HEK293 (cell line): ENCODE data around the gene TANC1.

Source experiments
- CTCF ChIA-PET: fragments of 350-600 bp; formaldehyde crosslinking; extraction: SDS; loops from one replicate; lab custom pipeline; 2021; ENCODE audit warnings: antibody characterized with exemption; lab: Yijun Ruan, JAX
- POLR2A ChIA-PET: fragments of 300-600 bp; formaldehyde crosslinking; extraction: SDS; loops from one replicate; lab custom pipeline; 2020; ENCODE audit warnings: antibody characterized with exemption, inconsistent platforms; lab: Yijun Ruan, JAX
- H3K27ac ChIP-seq: fragments of 200-500 bp; sonication (Bioruptor generic); 2 replicates; pipeline ENCODE4 v1.5.1; 2014; ENCODE audit warnings: low read depth, low read length, control low read depth, inconsistent platforms; ENCODE audit errors: extremely low read depth
- H3K36me3 ChIP-seq, 2 experiments: fragments of 200-500 bp in 1 of 2; sonication (Bioruptor generic) in 1 of 2; 1 replicate in 1 of 2; 2 replicates in 1 of 2; pipeline ENCODE4 v1.5.1; 2014 to 2017; ENCODE audit warnings: inconsistent platforms in 2 of 2, low read length in 2 of 2; ENCODE audit not compliant: control insufficient read depth in 2 of 2, insufficient read depth in 1 of 2
- H3K4me1 ChIP-seq: fragments of 200-500 bp; sonication (Bioruptor generic); 2 replicates; pipeline ENCODE4 v1.5.1; 2014; ENCODE audit warnings: mild to moderate bottlenecking, low read length, inconsistent platforms; ENCODE audit not compliant: control insufficient read depth, insufficient read depth
- H3K4me3 ChIP-seq: 2 replicates; pipeline ENCODE4 v1.5.1; 2011; ENCODE audit warnings: low read depth, mild to moderate bottlenecking, control low read depth, low read length, moderate library complexity
- H3K9me3 ChIP-seq: fragments of 200-500 bp; sonication (Bioruptor generic); 2 replicates; pipeline ENCODE4 v1.5.1; 2014; ENCODE audit warnings: low read depth, low read length, inconsistent platforms; ENCODE audit not compliant: control insufficient read depth, insufficient read depth
- AEBP2 ChIP-seq: fragments of 450-650 bp; formaldehyde crosslinking; IDR thresholded peaks from 2 replicates; pipeline ENCODE4 v1.5.1; 2016; ENCODE audit warnings: missing biosample characterization, missing genetic modification characterization, borderline replicate concordance
- GLIS1 ChIP-seq: fragments of 450-650 bp; formaldehyde crosslinking; IDR thresholded peaks from 2 replicates; pipeline ENCODE4 v1.5.1; 2016; ENCODE audit warnings: missing biosample characterization, missing genetic modification characterization
- HOXD13 ChIP-seq: sonication (generic); formaldehyde crosslinking; IDR thresholded peaks from 2 replicates; pipeline ENCODE4 v1.8.0; 2022; ENCODE audit warnings: missing genetic modification reagents, borderline replicate concordance
- SP2 ChIP-seq: fragments of 450-650 bp; formaldehyde crosslinking; IDR thresholded peaks from 2 replicates; pipeline ENCODE4 v1.5.1; 2016; ENCODE audit warnings: missing biosample characterization, missing genetic modification characterization
- SP7 ChIP-seq: fragments of 450-650 bp; formaldehyde crosslinking; IDR thresholded peaks from 2 replicates; pipeline ENCODE4 v1.5.1; 2016; ENCODE audit warnings: missing biosample characterization, missing genetic modification characterization
- YY1 ChIP-seq: fragments of 450-650 bp; formaldehyde crosslinking; IDR thresholded peaks from 2 replicates; pipeline ENCODE4 v1.5.1; 2018; ENCODE audit warnings: missing biosample characterization, missing genetic modification characterization
- ZFP69B ChIP-seq: fragments of 450-650 bp; formaldehyde crosslinking; IDR thresholded peaks from 2 replicates; pipeline ENCODE4 v1.5.1; 2016; ENCODE audit warnings: missing biosample characterization, missing genetic modification characterization
- ZIC2 ChIP-seq: fragments of 450-650 bp; formaldehyde crosslinking; IDR thresholded peaks from 2 replicates; pipeline ENCODE4 v1.5.1; 2016; ENCODE audit warnings: missing biosample characterization, missing genetic modification characterization
- ZNF10 ChIP-seq: fragments of 450-650 bp; formaldehyde crosslinking; IDR thresholded peaks from 2 replicates; pipeline ENCODE4 v1.5.1; 2017; ENCODE audit warnings: missing biosample characterization, missing genetic modification characterization
- ZNF114 ChIP-seq: fragments of 450-650 bp; formaldehyde crosslinking; IDR thresholded peaks from 2 replicates; pipeline ENCODE4 v1.5.0; 2017; ENCODE audit warnings: missing biosample characterization, missing genetic modification characterization
- ZNF121 ChIP-seq: fragments of 450-650 bp; formaldehyde crosslinking; IDR thresholded peaks from 2 replicates; pipeline ENCODE4 v1.5.1; 2016; ENCODE audit warnings: missing biosample characterization, missing genetic modification characterization
- ZNF138 ChIP-seq: fragments of 450-650 bp; formaldehyde crosslinking; IDR thresholded peaks from 2 replicates; pipeline ENCODE4 v1.5.1; 2016; ENCODE audit warnings: missing biosample characterization, missing genetic modification characterization, borderline replicate concordance
- ZNF19 ChIP-seq: fragments of 450-650 bp; formaldehyde crosslinking; IDR thresholded peaks from 2 replicates; pipeline ENCODE4; 2016; ENCODE audit warnings: missing biosample characterization, missing genetic modification characterization, low read depth
- ZNF280D ChIP-seq: fragments of 450-650 bp; formaldehyde crosslinking; IDR thresholded peaks from 2 replicates; pipeline ENCODE4 v1.5.1; 2016; ENCODE audit warnings: missing biosample characterization, missing genetic modification characterization
- ZNF335 ChIP-seq: fragments of 450-650 bp; formaldehyde crosslinking; conservative IDR thresholded peaks from 2 replicates; pipeline ENCODE4 v1.5.1; 2016; ENCODE audit warnings: missing biosample characterization, missing genetic modification characterization
- ZNF341 ChIP-seq: fragments of 450-650 bp; formaldehyde crosslinking; IDR thresholded peaks from 2 replicates; pipeline ENCODE4; 2016; ENCODE audit warnings: low read depth, missing biosample characterization, missing genetic modification characterization
- ZNF404 ChIP-seq: fragments of 450-650 bp; formaldehyde crosslinking; IDR thresholded peaks from 2 replicates; pipeline ENCODE4 v1.5.1; 2017; ENCODE audit warnings: missing biosample characterization, missing genetic modification characterization
- ZNF513 ChIP-seq: fragments of 450-650 bp; IDR thresholded peaks from 2 replicates; pipeline ENCODE4 v1.5.1; 2018; ENCODE audit warnings: missing biosample characterization, missing genetic modification characterization
- ZNF530 ChIP-seq: fragments of 450-650 bp; formaldehyde crosslinking; IDR thresholded peaks from 2 replicates; pipeline ENCODE4 v1.5.1; 2016; ENCODE audit warnings: low read depth, missing biosample characterization, missing genetic modification characterization
- ZNF561 ChIP-seq: fragments of 450-650 bp; IDR thresholded peaks from 2 replicates; pipeline ENCODE4 v1.5.1; 2018; ENCODE audit warnings: missing biosample characterization, missing genetic modification characterization, borderline replicate concordance
- ZNF610 ChIP-seq: fragments of 450-650 bp; formaldehyde crosslinking; IDR thresholded peaks from 2 replicates; pipeline ENCODE4 v1.5.1; 2016; ENCODE audit warnings: missing biosample characterization, missing genetic modification characterization, borderline replicate concordance
- ZNF76 ChIP-seq: fragments of 450-650 bp; formaldehyde crosslinking; IDR thresholded peaks from 2 replicates; pipeline ENCODE4; 2016; ENCODE audit warnings: low read depth, missing biosample characterization, missing genetic modification characterization, borderline replicate concordance
- ZNF785 ChIP-seq: fragments of 450-650 bp; formaldehyde crosslinking; IDR thresholded peaks from 2 replicates; pipeline ENCODE4 v1.5.1; 2016; ENCODE audit warnings: missing biosample characterization, missing genetic modification characterization
- ZNF792 ChIP-seq: fragments of 450-650 bp; formaldehyde crosslinking; IDR thresholded peaks from 2 replicates; pipeline ENCODE4 v1.5.1; 2016; ENCODE audit warnings: missing biosample characterization, missing genetic modification characterization
- ZSCAN30 ChIP-seq: fragments of 450-650 bp; IDR thresholded peaks from 2 replicates; pipeline ENCODE4 v1.5.1; 2018; ENCODE audit warnings: missing biosample characterization, mild to moderate bottlenecking, missing genetic modification characterization, moderate library complexity

TANC1 gene

GRCh38 chr2:158966312-158966711 is 2.1 kb upstream of the TANC1 start:
- H3K4me3 ChIP-seq, result no peak overlapping the region
- ChIA-PET POLR2A (interaction anchor here (0.7 to 5.3 kb wide), 2 partner anchors 13 to 29 kb away, joined by 3 to 57 read pairs; no protein-coding TSS in a partner anchor), CTCF (interaction anchor here (0.7 to 1.6 kb wide), 5 partner anchors 13 to 152 kb away, joined by 3 to 9 read pairs (median 3); no protein-coding TSS in a partner anchor)
- H3K36me3 ChIP-seq, result no peaks in the 10 kb centered on the region
- H3K9me3 ChIP-seq, result no peaks in the 10 kb centered on the region
- peaks cover 25% of the 10 kb centered on the region for H3K4me1 ChIP-seq
- H3K27ac ChIP-seq, result peak overlapping the region; percentile 99; the same call in 1 of the 2 replicates
- TF ChIP-seq ZNF335 (tag by site-specific recombination) (peak; percentile 84), SP7 (tag by site-specific recombination) (peak; percentile 32; the same call in 1 of the 2 replicates), AEBP2 (tag by site-specific recombination) (no peak), ZNF76 (tag by site-specific recombination) (no peak), ZNF792 (tag by site-specific recombination) (no peak)

- Histone ChIP-seq H3K9me3 (no peaks in the 10 kb centered on the region), H3K27ac (peak overlapping the region; percentile 99), H3K4me1 (peaks cover 34% of the 10 kb centered on the region), H3K36me3 (no peaks in the 10 kb centered on the region), H3K4me3 (peak overlapping the region; percentile 94)
- CTCF ChIA-PET, result interaction anchor here (0.6 to 1.6 kb wide), 3 partner anchors 14 to 186 kb away, joined by 3 to 9 read pairs (median 3); no protein-coding TSS in a partner anchor
- POLR2A ChIA-PET, result interaction anchor here (0.9 to 5.3 kb wide), 6 partner anchors 9 to 132 kb away, joined by 3 to 57 read pairs (median 6); no protein-coding TSS in a partner anchor
- no peak for TF ChIP-seq ZNF10 (tag by site-specific recombination)
- TF ChIP-seq ZNF404 (tag by site-specific recombination), result no peak
- peak; percentile 58; the same call in 1 of the 2 replicates for TF ChIP-seq ZFP69B (tag by site-specific recombination)
- TF ChIP-seq SP2 (tag by site-specific recombination), result no peak
- peak; percentile 91 for TF ChIP-seq HOXD13 (CRISPR knock-in tag)
- no peak for TF ChIP-seq ZNF138 (tag by site-specific recombination)
- TF ChIP-seq YY1, result peak; percentile 37; the same call in 1 of the 2 replicates
- TF ChIP-seq ZNF785 (tag by site-specific recombination), result no peak
- TF ChIP-seq ZNF513 (tag by site-specific recombination), result no peak
- TF ChIP-seq ZNF341 (tag by site-specific recombination), result peak; percentile 13; the same call in 1 of the 2 replicates
- peak; percentile 77 for TF ChIP-seq ZIC2 (tag by site-specific recombination)
- TF ChIP-seq ZNF530 (tag by site-specific recombination), result no peak
- peak; percentile 71; the same call in 1 of the 2 replicates for TF ChIP-seq ZSCAN30 (tag by site-specific recombination)
- no peak for TF ChIP-seq ZNF114 (tag by site-specific recombination)
- TF ChIP-seq GLIS1 (tag by site-specific recombination), result peak; percentile 70
- no peak for TF ChIP-seq ZNF610 (tag by site-specific recombination)
- TF ChIP-seq ZNF561 (tag by site-specific recombination), result peak; percentile 74; the same call in 1 of the 2 replicates
- TF ChIP-seq ZNF280D (tag by site-specific recombination), result no peak
- no peak for TF ChIP-seq ZNF19 (tag by site-specific recombination)
- no peak for TF ChIP-seq ZNF121 (tag by site-specific recombination)
These were observed 1.2 kb upstream of the TANC1 start for GRCh38 chr2:158967114-158967730.
